Ovary (tissue), 9 donors: ENCODE data around the gene MBD3L2. TPM values are rescaled to one million over a fixed set of nuclear protein-coding genes. Genes with fewer than 3 reads are reported as not detected.

ENCODE experiments used
- DNase-seq, 5 donors: peaks; one replicate each; pipeline ENCODE4 v3.0.0-alpha.2; 2019 to 2020
- H3K27ac ChIP-seq, 2 donors: fragments of 200-600 bp; one replicate each; pipeline versions ENCODE4 v1.5.1 to v1.8.0; 2019 to 2022
- H3K27me3 ChIP-seq: fragments of 200-600 bp; one replicate; pipeline ENCODE4 v1.8.0; 2022
- H3K36me3 ChIP-seq: fragments of 200-600 bp; sonication (generic); one replicate; pipeline ENCODE4 v1.5.1; 2019
- H3K4me1 ChIP-seq: one replicate; pipeline ENCODE4 v1.8.1; 2013; ENCODE audit warnings: mild to moderate bottlenecking, moderate library complexity; ENCODE audit not compliant: insufficient read depth
- H3K4me3 ChIP-seq: fragments of 200-600 bp; sonication (generic); one replicate; pipeline ENCODE4 v1.5.1; 2017
- H3K9me3 ChIP-seq, 2 donors: fragments of 200-600 bp in 1 of 2; sonication (generic) in 1 of 2; one replicate each; pipeline versions ENCODE4 v1.5.1 to v1.8.1; 2013 to 2019; ENCODE audit warnings: mild to moderate bottlenecking in 1 of 2, moderate library complexity in 1 of 2
- EP300 ChIP-seq: sonication (generic); formaldehyde crosslinking; IDR thresholded peaks from one replicate; pipeline ENCODE4 v1.6.1; 2017; ENCODE audit warnings: antibody characterized with exemption
- POLR2A ChIP-seq: fragments of 450-650 bp; IDR thresholded peaks from one replicate; pipeline ENCODE4 v1.6.1; 2017; ENCODE audit warnings: antibody characterized with exemption, mild to moderate bottlenecking, moderate library complexity
- WGBS, 3 donors: extraction: QIAGEN DNeasy Blood & Tissue Kit in 1 of 3; methylation state at CpG; one replicate each; pipeline versions ENCODE4 v1.1.5 to v1.1.7; 2013 to 2017; 5-methylcytosine and 5-hydroxymethylcytosine counted together
- intact Hi-C, 4 donors: fragments of 100-400 bp; cut with DNase I; formaldehyde crosslinking; loops; one replicate each; pipeline versions ENCODE4 v1.11.0 to v1.15.1; 2022 to 2023
- polyA plus RNA-seq, 2 donors: library from polyadenylated mRNA; stranded (reverse); fragments of 200-250 nt in 1 of 2; fragments of 350-450 nt in 1 of 2; fragmentation: Illumina TruSeq in 1 of 2; extraction: RNeasy Lipid Tissue Mini Kit (QIAGEN cat#74804) in 1 of 2; gene quantifications; one replicate each; pipeline ENCODE4 v1.2.3, GENCODE V29; 2013 to 2014
- total RNA-seq, 7 donors: library from RNA; depleted of rRNA in 2 of 7; stranded (reverse); fragments of >200 nt in 2 of 7; fragmentation: NEBNext Ultra II Directional in 3 of 7; extraction: Animal tissue kit (Norgen Biotek cat#: 25700) in 3 of 7; gene quantifications; one replicate each; pipeline versions ENCODE4 v1.1.0 to v1.2.4, GENCODE V29; 2016 to 2023
- TF ChIP-seq, protein P1 (sequence below), 3 donors: fragments of 450-650 bp in 2 of 3; fragments of 200-600 bp in 1 of 3; IDR thresholded peaks; one replicate each; pipeline versions ENCODE4 v1.5.1 to v1.8.0; 2016 to 2022; ENCODE audit warnings: antibody characterized with exemption in 3 of 3, mild to moderate bottlenecking in 1 of 3
- donor health status: DM: no; HTN: no; CAD: no; lungs with moderate emphysema.
- donor health status: DM: no; HTN: no; CAD: no.
- donor health status: Bipolar disorder and iron deficiency.
- donor health status: DM: yes; HTN: yes; CAD: no.
- donor health status: DM: no; HTN: no; CAD: no.
- donor health status: DM: yes; HTN: yes; CAD: no.

MBD3L2 gene
- total and polyA plus RNA-seq, 9 donors: not detected

DNA sequence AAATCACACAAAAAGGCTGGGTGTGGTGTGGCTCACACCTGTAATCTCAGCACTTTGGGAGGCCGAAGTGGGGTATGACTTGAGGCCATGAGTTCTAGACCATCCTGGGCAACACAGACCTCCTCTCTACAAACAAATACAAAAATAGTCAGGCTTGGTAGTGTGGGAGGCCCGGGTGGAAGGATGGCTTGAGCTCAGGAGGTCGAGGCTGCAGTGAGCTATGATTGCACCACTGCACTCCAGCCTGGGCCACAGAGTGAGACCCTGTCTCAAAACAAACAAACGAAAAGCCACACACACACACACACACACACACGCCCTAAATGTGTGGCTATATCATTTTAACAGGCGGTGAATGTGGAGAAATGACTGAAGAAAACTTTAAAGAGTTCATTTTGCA is 19.5 kb downstream of the MBD3L2 start:
- Histone ChIP-seq H3K27me3 (no peaks in the 10 kb centered on the region), H3K9me3 (no peaks in the 10 kb centered on the region), H3K4me1 (peaks cover 2% of the 10 kb centered on the region), H3K4me3 (no peak overlapping the region), H3K36me3 (no peaks in the 10 kb centered on the region), H3K27ac (no peak overlapping the region)
- intact Hi-C loops: no loop called here
- TF ChIP-seq, protein P1, sequence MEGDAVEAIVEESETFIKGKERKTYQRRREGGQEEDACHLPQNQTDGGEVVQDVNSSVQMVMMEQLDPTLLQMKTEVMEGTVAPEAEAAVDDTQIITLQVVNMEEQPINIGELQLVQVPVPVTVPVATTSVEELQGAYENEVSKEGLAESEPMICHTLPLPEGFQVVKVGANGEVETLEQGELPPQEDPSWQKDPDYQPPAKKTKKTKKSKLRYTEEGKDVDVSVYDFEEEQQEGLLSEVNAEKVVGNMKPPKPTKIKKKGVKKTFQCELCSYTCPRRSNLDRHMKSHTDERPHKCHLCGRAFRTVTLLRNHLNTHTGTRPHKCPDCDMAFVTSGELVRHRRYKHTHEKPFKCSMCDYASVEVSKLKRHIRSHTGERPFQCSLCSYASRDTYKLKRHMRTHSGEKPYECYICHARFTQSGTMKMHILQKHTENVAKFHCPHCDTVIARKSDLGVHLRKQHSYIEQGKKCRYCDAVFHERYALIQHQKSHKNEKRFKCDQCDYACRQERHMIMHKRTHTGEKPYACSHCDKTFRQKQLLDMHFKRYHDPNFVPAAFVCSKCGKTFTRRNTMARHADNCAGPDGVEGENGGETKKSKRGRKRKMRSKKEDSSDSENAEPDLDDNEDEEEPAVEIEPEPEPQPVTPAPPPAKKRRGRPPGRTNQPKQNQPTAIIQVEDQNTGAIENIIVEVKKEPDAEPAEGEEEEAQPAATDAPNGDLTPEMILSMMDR (IDR thresholded peaks at IDR 0.05): no peak
- no peak for TF ChIP-seq EP300
- TF ChIP-seq POLR2A: no peak
- DNase-seq: no peak
- WGBS, 3 donors: 68 to 83% (median 72%) methylated on average over 6 of the region's 6 CpGs

DNA sequence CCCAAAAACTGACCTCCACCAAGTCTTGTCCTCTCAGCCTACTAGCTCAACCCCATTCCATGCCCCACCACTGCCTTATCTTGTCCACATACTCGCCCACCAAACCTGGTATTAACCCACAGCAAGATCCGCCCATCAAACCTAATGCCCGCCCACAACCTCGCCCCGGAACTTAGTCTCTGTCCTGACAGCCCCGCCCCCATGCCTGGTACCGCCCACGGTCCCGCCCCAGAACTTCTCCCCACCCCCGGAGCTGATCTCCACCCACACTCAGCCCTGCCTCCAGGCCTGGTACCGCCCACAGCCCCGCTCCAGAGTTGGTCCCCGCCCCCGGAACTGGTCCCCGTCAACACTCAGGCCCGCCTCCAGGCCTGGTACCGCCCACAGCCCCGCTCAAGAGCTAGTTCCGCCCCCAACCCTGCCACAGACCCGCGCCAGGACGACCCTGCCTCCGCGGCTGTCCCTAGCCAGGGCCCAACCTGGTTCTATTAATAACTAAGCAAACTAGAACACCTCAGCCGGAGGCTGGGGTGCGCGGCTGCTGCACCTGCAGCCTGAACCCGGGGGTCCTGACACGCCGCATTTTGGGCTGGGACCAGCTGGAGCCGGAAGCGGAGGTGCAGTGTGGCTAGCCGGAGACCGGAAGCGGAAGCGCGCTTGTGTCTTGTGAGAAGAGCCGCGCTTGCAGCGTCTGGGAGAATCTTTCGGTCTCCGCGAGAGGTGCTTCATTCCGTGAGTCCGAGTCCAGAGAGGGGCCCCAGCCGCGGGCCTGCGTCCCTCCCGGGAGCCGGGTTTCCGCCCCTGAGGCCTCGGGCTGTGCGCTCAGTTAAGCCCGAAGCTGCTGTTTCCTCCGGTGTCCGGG is 20.2 kb downstream of the MBD3L2 start, which contains the start of gene ZNF557:
Gene ZNF557 (plus strand): TSS at position 662 of the 862 bp plus-strand sequence. CDS start 5,372 bp downstream, outside the sequence.
- Histone ChIP-seq H3K4me1 (peaks cover 2% of the 10 kb centered on the region), H3K9me3 (no peaks in the 10 kb centered on the region), H3K36me3 (no peaks in the 10 kb centered on the region), H3K4me3 (peak within 1 kb of the TSS; percentile 85), H3K27me3 (no peaks in the 10 kb centered on the region), H3K27ac (peak within 1 kb of the TSS in 1 of 2 donors; percentile 58)
- intact Hi-C loops: no loop called here
- WGBS, 3 donors: 1% methylated on average over 38 to 56 of the region's 56 CpGs
- DNase-seq: peak; percentile 98 to 99 (median 99)
- peak; percentile 52 for TF ChIP-seq POLR2A
- TF ChIP-seq, protein P1 (IDR thresholded peaks at IDR 0.05): no peak

DNA sequence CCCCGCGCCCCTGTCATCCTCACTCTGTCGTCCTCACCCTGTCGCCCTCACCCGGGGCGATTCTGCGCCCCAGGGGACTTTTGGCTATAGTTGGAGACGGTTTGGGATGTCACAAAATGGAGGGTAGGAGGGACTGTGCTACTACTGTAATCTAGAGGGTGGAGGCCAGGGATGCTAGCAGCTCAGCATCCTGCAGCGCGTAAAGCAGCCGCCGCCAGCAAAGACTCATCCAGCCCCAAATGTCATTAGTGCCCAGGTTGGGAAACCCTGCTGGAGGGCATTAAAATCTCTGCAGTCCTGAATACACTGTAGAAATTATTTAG is 20.7 kb downstream of the MBD3L2 start:
- peaks cover 0 to 4% of the 10 kb centered on the region in 2 donors for H3K9me3 ChIP-seq
- WGBS, 3 donors: 0 to 2% (median 1%) methylated on average over 12 of the region's 12 CpGs
- H3K4me3 ChIP-seq: peak overlapping the region; percentile 85
- H3K27ac ChIP-seq: peak overlapping the region in 1 of 2 donors; percentile 58
- TF ChIP-seq, protein P1 (IDR thresholded peaks at IDR 0.05): no peak
- TF ChIP-seq POLR2A (no peak), EP300 (no peak)
- intact Hi-C loops: no loop called here
- no peaks in the 10 kb centered on the region for H3K36me3 ChIP-seq
- peaks cover 2% of the 10 kb centered on the region for H3K4me1 ChIP-seq
- no peak for DNase-seq
- no peaks in the 10 kb centered on the region for H3K27me3 ChIP-seq

DNA sequence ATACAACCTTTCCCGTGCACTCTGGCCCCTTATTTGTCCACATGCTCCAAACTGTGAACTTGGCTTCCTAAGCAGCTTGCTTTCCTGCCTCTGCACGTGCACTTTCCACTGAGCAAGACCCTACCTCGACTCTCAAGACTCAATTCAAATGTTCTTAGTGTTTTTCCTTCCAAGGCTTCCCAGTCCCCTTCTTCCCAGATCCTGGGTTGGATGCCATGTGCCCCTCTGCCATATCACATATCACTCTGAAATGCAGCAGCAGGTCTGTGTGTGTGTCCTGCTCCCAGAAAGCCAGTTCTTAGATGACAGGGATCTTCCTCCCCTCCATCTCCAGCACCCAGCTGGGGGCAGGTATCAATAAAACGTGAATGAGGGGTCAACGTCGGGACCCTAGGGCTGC is 23.4 kb downstream of the MBD3L2 start:
- DNase-seq: no peak
- Histone ChIP-seq H3K36me3 (peaks cover 6% of the 10 kb centered on the region), H3K27ac (no peak overlapping the region), H3K27me3 (no peaks in the 10 kb centered on the region), H3K4me1 (peaks cover 2% of the 10 kb centered on the region), H3K4me3 (no peak overlapping the region), H3K9me3 (peaks cover 0 to 30% of the 10 kb centered on the region in 2 donors)
- intact Hi-C loops: no loop called here
- TF ChIP-seq, protein P1 (IDR thresholded peaks at IDR 0.05): no peak
- TF ChIP-seq POLR2A: no peak
- TF ChIP-seq EP300: no peak
- WGBS, 3 donors: 92 to 94% (median 94%) methylated on average over 6 of the region's 6 CpGs
